Effector memory CD8-positive, alpha-beta T cell (primary cell): ENCODE data around the gene NUF2.
A peak's percentile ranks its signal among the peaks of the same experiment; 100 is the strongest.
"Not testable (repeated sequence)": the region's sequence is repeated elsewhere in the genome, so short reads cannot be mapped to it uniquely, and the experiment has no call there.

ENCODE experiments used
- ATAC-seq: fragments of 150-1000 bp; cut with Tn5 transposase; replicated peaks from 2 replicates; pipeline ENCODE4 v1.10.0; 2021; ENCODE audit warnings: mild to moderate bottlenecking, moderate library complexity
- DNase-seq, 3 experiments: peaks; one replicate each; pipeline ENCODE4 v3.0.0; 2021
- H3K27ac Mint-ChIP-seq, 2 donors: one replicate each; pipeline ENCODE4 v1.8.0; 2022; ENCODE audit warnings: mild to moderate bottlenecking in 2 of 2, mixed read lengths in 2 of 2, moderate library complexity in 2 of 2
- H3K27me3 Mint-ChIP-seq, 2 donors: one replicate each; pipeline ENCODE4 v1.8.0; 2022; ENCODE audit warnings: mixed read lengths in 2 of 2
- H3K36me3 Mint-ChIP-seq: one replicate; pipeline ENCODE4 v1.8.0; 2022; ENCODE audit warnings: mild to moderate bottlenecking, moderate library complexity, mixed read lengths; ENCODE audit not compliant: insufficient read depth
- H3K4me1 Mint-ChIP-seq, 2 donors: one replicate each; pipeline ENCODE4 v1.8.0; 2022; ENCODE audit warnings: low read depth in 2 of 2, mixed read lengths in 2 of 2
- H3K4me3 Mint-ChIP-seq, 2 donors: one replicate each; pipeline ENCODE4 v1.8.0; 2022; ENCODE audit warnings: mild to moderate bottlenecking in 2 of 2, mixed read lengths in 2 of 2, moderate library complexity in 2 of 2
- H3K9me3 Mint-ChIP-seq, 2 donors: one replicate each; pipeline ENCODE4 v1.8.0; 2022; ENCODE audit warnings: mixed read lengths in 2 of 2

Gene NUF2

GRCh38 chr1:163358172-163358571 lies 36.4 kb downstream of the NUF2 start:
- not testable (repeated sequence) for H3K4me3 Mint-ChIP-seq, DNase-seq, H3K4me1 Mint-ChIP-seq, H3K27ac Mint-ChIP-seq, H3K36me3 Mint-ChIP-seq, ATAC-seq, H3K9me3 Mint-ChIP-seq
- H3K27me3 Mint-ChIP-seq = peaks cover 0 to 11% of the 10 kb centered on the region in 2 donors

- DNase-seq (no peak), ATAC-seq (no peak)
- Mint-ChIP-seq H3K9me3 (no peaks in the 10 kb centered on the region), H3K4me3 (peak overlapping the region in 1 of 2 donors; percentile 7), H3K4me1 (peaks cover 7% of the 10 kb centered on the region in 2 donors), H3K27ac (no peak overlapping the region), H3K36me3 (no peaks in the 10 kb centered on the region), H3K27me3 (peaks cover 0 to 18% of the 10 kb centered on the region in 2 donors)
Measured at GRCh38 chr1:163361123-163361934, 39.6 kb downstream of the NUF2 start.

GRCh38 chr1:163365186-163365585 lies 43.4 kb downstream of the NUF2 start:
- Mint-ChIP-seq H3K36me3 (no peaks in the 10 kb centered on the region), H3K9me3 (no peaks in the 10 kb centered on the region)
- no peak for ATAC-seq

GRCh38 chr1:163366555-163366954 lies 44.8 kb downstream of the NUF2 start:
- H3K4me3 Mint-ChIP-seq = no peak overlapping the region
- peaks cover 0 to 13% of the 10 kb centered on the region in 2 donors for H3K27me3 Mint-ChIP-seq
- no peaks in the 10 kb centered on the region for H3K36me3 Mint-ChIP-seq
- no peak for ATAC-seq
- H3K9me3 Mint-ChIP-seq = no peaks in the 10 kb centered on the region
- no peak overlapping the region for H3K27ac Mint-ChIP-seq
- no peak for DNase-seq
- H3K4me1 Mint-ChIP-seq = peaks cover 2 to 3% of the 10 kb centered on the region in 2 donors

More at GRCh38 chr1:163365186-163365585, 43.4 kb downstream of the NUF2 start:
- Mint-ChIP-seq H3K27ac (no peak overlapping the region), H3K4me3 (no peak overlapping the region), H3K4me1 (peaks cover 7% of the 10 kb centered on the region in 2 donors), H3K27me3 (peaks cover 0 to 14% of the 10 kb centered on the region in 2 donors)
- DNase-seq = no peak

GRCh38 chr1:163367721-163368120 lies 46.0 kb downstream of the NUF2 start:
- H3K27me3 Mint-ChIP-seq = peaks cover 0 to 12% of the 10 kb centered on the region in 2 donors

GRCh38 chr1:163372576-163372975 lies 50.8 kb downstream of the NUF2 start:
- Mint-ChIP-seq H3K36me3 (no peaks in the 10 kb centered on the region), H3K4me1 (no peaks in the 10 kb centered on the region), H3K9me3 (no peaks in the 10 kb centered on the region), H3K4me3 (no peak overlapping the region), H3K27me3 (peaks cover 13 to 26% of the 10 kb centered on the region in 2 donors), H3K27ac (no peak overlapping the region)
- ATAC-seq (no peak), DNase-seq (no peak)

More at GRCh38 chr1:163367721-163368120, 46.0 kb downstream of the NUF2 start:
- Mint-ChIP-seq H3K9me3 (no peaks in the 10 kb centered on the region), H3K4me1 (no peaks in the 10 kb centered on the region), H3K4me3 (no peak overlapping the region), H3K36me3 (no peaks in the 10 kb centered on the region), H3K27ac (no peak overlapping the region)
- no peak for ATAC-seq
- no peak for DNase-seq

- DNase-seq = no peak
- Mint-ChIP-seq H3K9me3 (no peaks in the 10 kb centered on the region), H3K27ac (no peak overlapping the region), H3K4me1 (no peaks in the 10 kb centered on the region), H3K36me3 (no peaks in the 10 kb centered on the region), H3K27me3 (peaks cover 13 to 26% of the 10 kb centered on the region in 2 donors), H3K4me3 (no peak overlapping the region)
- ATAC-seq = no peak
Measured at GRCh38 chr1:163378554-163378953, 56.8 kb downstream of the NUF2 start.

GRCh38 chr1:163379801-163380200 lies 58.0 kb downstream of the NUF2 start:
- no peak overlapping the region for H3K27ac Mint-ChIP-seq
- ATAC-seq = no peak
- H3K36me3 Mint-ChIP-seq = no peaks in the 10 kb centered on the region
- DNase-seq = no peak
- peaks cover 12 to 22% of the 10 kb centered on the region in 2 donors for H3K27me3 Mint-ChIP-seq
- H3K9me3 Mint-ChIP-seq = no peaks in the 10 kb centered on the region
- H3K4me3 Mint-ChIP-seq = no peak overlapping the region
- no peaks in the 10 kb centered on the region for H3K4me1 Mint-ChIP-seq

GRCh38 chr1:163381487-163382184 lies 59.9 kb downstream of the NUF2 start:
- no peak for ATAC-seq
- Mint-ChIP-seq H3K4me1 (no peaks in the 10 kb centered on the region), H3K27me3 (peaks cover 0 to 16% of the 10 kb centered on the region in 2 donors), H3K36me3 (no peaks in the 10 kb centered on the region), H3K9me3 (no peaks in the 10 kb centered on the region), H3K27ac (no peak overlapping the region), H3K4me3 (no peak overlapping the region)
- DNase-seq = no peak

GRCh38 chr1:163382395-163382794 lies 60.6 kb downstream of the NUF2 start:
- no peaks in the 10 kb centered on the region for H3K9me3 Mint-ChIP-seq
- ATAC-seq (no peak), DNase-seq (no peak)
- no peak overlapping the region for H3K27ac Mint-ChIP-seq
- no peak overlapping the region for H3K4me3 Mint-ChIP-seq
- no peaks in the 10 kb centered on the region for H3K4me1 Mint-ChIP-seq
- H3K36me3 Mint-ChIP-seq = no peaks in the 10 kb centered on the region
- peaks cover 0 to 11% of the 10 kb centered on the region in 2 donors for H3K27me3 Mint-ChIP-seq

GRCh38 chr1:163387146-163387545 lies 65.4 kb downstream of the NUF2 start:
- ATAC-seq = no peak
- H3K9me3 Mint-ChIP-seq = no peaks in the 10 kb centered on the region
- DNase-seq = no peak
- H3K27ac Mint-ChIP-seq = no peak overlapping the region
- H3K4me3 Mint-ChIP-seq = no peak overlapping the region
- no peaks in the 10 kb centered on the region for H3K4me1 Mint-ChIP-seq
- H3K27me3 Mint-ChIP-seq = peaks cover 16 to 28% of the 10 kb centered on the region in 2 donors
- H3K36me3 Mint-ChIP-seq = no peaks in the 10 kb centered on the region

- H3K27ac Mint-ChIP-seq = no peak overlapping the region
- H3K4me3 Mint-ChIP-seq = no peak overlapping the region
- no peaks in the 10 kb centered on the region for H3K4me1 Mint-ChIP-seq
- no peaks in the 10 kb centered on the region for H3K36me3 Mint-ChIP-seq
- no peak for ATAC-seq
- no peak for DNase-seq
- H3K9me3 Mint-ChIP-seq = no peaks in the 10 kb centered on the region
- peaks cover 16 to 31% of the 10 kb centered on the region in 2 donors for H3K27me3 Mint-ChIP-seq
Measured at GRCh38 chr1:163388970-163389369, 67.2 kb downstream of the NUF2 start.

- H3K4me3 Mint-ChIP-seq = no peak overlapping the region
- ATAC-seq (no peak), DNase-seq (no peak)
- H3K36me3 Mint-ChIP-seq = no peaks in the 10 kb centered on the region
- no peak overlapping the region for H3K27ac Mint-ChIP-seq
- no peaks in the 10 kb centered on the region for H3K9me3 Mint-ChIP-seq
- H3K4me1 Mint-ChIP-seq = no peaks in the 10 kb centered on the region
- H3K27me3 Mint-ChIP-seq = peaks cover 19 to 26% of the 10 kb centered on the region in 2 donors
Measured at GRCh38 chr1:163395790-163396189, 74.0 kb downstream of the NUF2 start.
